Measurements from ENCODE around the gene CHCHD3. TPM values are rescaled to one million over a fixed set of nuclear protein-coding genes. Genes with fewer than 3 reads are reported as not detected.
"Not testable (repeated sequence)": the region's sequence is repeated elsewhere in the genome, so short reads cannot be mapped to it uniquely, and the experiment has no call there.

Gene CHCHD3
- total RNA-seq, 1 donor from 2014 or later = 91.3 TPM

DNA sequence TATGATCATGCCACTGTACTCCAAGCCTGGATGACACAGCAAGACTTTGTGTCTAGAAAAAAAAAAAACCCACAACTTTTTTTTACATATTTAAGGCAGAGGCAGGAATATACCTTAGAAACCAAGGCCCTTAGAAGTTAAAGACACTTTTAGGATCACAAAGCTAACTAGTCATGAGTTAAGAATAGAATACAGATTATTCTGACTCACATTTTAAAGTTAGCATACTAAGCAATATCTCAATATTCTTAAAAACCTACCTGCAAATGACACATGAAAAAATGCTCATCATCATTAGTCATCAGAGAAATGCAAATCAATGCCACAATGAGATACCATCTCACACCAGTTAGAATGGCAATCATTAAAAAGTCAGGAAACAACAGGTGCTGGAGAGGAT, 177.7 kb downstream of the CHCHD3 start:
- DNase-seq (ENCODE audit: low read depth, low spot score) = no peak

DNA sequence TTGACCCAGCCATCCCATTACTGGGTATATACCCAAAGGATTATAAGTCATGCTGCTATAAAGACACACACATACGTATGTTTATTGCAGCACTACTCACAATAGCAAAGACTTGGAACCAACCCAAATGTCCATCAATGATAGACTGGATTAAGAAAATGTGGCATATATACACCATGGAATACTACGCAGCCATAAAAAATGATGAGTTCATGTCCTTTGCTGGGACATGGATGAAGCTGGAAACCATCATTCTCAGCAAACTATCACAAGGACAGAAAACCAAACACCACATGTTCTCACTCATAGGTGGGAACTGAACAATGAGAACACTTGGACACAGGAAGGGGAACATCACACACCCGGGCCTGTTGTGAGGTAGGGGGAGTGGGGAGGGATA, 179.6 kb downstream of the CHCHD3 start:
- DNase-seq (ENCODE audit: low read depth, low spot score) = not testable (repeated sequence)

DNA sequence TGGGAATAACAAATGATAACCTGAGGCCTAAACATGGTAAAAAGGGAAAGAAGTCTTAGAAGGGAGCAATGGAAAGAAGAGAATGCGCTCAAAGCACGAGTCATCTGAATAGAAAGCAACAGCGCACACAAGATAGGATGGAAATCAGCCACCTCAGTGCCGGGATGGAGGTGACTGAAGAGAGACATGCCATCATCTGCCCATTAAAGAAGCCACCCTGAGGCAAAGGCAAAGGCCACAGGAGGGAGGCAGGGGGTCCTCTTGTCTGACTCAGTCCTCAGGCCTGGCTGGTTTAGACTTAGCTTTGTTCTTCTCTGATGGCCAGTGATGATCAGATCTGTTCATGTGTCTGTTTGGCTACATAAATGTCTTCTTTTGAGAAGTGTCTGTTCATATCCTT, 180.6 kb downstream of the CHCHD3 start:
- no peak for DNase-seq (ENCODE audit: low read depth, low spot score)

- no peak for DNase-seq (ENCODE audit: low read depth, low spot score)
Observed at GRCh38 chr7:132899833-132900232, 182.1 kb downstream of the CHCHD3 start.

GRCh38 chr7:132898641-132899175, 183.2 kb downstream of the CHCHD3 start:
- DNase-seq (ENCODE audit: low read depth, low spot score) = not testable (repeated sequence)

DNA sequence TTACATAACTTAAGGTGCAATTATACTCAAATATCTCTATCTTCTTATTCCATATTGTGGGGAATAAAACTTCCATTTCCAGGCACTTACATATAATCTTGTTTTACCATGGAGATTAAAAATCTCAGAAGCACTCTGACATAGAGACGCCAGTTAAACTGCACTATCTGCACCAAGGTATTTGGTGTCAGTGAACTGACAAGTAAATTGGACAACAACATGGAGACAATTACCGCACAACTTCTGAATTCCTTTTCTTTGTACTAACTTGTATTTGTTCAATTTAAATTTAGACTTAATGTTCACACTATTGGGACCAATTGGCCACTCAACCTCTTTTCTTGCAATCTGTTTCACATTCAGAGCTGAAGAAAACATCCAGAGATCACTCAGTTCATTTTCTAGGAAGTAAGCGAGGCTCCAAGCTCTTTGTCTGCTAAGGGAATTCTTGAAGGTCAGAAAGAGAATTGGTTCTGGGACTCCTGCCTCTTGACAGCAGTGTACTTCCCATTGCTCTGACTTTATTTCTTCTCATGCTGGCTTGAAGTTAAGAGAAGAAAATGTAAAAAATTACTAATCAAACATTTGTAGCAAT, 184.7 kb downstream of the CHCHD3 start:
- DNase-seq (ENCODE audit: low read depth, low spot score) = no peak

DNA sequence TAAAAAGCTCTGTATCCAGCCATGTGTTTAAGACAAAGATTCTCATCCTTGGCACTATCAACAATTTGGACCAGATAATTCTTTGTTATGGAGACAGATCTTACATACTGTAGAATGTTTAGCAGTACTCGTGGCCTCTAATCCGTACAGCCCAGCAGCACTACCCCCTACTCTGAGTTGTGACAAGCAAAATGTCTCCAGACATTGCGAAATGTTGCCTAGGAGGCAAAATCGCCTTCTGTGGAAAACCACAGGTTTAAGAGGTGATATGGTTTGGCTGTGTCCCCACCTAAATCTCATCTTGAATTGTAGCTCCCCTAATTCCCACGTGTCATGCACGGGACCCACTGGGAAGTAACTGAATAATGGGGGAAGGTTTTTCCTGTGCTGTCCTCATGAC, 186.7 kb downstream of the CHCHD3 start:
- DNase-seq (ENCODE audit: low read depth, low spot score) = no peak

DNA sequence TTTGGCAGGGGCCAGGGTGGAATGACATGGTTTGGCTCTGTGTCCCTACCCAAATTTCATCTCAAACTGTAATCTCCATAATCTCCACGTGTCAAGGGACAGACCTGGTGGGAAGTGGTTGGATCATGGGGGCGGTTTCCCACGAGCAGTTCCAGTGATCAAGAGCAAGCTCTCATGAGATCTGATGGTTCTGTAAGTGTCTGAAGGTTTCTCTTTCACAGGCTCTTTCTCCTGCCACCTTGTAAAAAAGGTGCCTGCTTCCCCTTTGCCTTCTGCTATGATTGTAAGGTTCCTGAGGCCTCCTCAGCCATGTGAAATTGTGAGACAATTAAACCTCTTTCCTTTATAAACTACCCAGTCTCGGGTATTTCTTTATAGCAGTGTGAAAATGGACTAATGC, 188.3 kb downstream of the CHCHD3 start:
- no peak for DNase-seq (ENCODE audit: low read depth, low spot score)

DNA sequence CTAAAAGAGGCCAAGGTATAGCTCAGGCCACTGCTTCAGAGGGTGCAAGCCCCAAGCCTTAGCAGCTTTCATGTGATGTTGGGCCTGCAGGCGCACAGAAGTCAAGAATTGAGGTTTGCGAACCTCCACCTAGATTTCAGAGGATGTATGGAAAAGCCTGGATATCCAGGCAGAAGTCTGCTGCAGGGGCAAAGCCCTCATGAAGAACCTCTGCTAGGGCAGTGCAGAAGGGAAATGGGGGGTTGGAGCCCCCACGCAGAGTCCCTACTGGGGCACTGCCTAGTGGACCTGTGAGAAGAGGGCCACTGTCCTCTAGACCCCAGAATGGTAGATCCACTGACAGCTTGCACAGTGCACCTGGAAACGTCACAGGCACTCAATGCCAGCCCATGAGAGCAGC, 189.1 kb downstream of the CHCHD3 start:
- DNase-seq (ENCODE audit: low read depth, low spot score) = not testable (repeated sequence)

DNA sequence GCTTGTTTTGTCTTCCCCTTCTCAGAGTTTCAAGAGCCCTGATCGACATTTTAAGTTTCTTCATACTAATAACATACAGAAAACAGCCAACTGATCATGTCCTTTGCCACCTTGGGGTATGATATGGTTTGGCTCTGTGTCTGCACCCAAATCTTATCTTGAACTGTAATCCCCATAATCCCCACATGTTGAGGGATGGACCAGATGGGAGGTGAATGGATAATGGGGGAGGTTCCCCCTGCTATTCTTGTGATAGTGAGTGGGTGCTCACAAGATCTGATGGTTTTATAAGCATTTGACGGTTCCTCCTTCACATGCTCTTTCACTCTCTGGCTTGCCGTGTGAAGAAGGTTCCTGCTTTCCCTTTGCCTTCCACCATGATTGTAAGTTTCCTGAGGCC, 190.3 kb downstream of the CHCHD3 start:
- DNase-seq (ENCODE audit: low read depth, low spot score) = no peak

GRCh38 chr7:132882714-132883428, 199.0 kb downstream of the CHCHD3 start:
- DNase-seq (ENCODE audit: low read depth, low spot score) = no peak

DNA sequence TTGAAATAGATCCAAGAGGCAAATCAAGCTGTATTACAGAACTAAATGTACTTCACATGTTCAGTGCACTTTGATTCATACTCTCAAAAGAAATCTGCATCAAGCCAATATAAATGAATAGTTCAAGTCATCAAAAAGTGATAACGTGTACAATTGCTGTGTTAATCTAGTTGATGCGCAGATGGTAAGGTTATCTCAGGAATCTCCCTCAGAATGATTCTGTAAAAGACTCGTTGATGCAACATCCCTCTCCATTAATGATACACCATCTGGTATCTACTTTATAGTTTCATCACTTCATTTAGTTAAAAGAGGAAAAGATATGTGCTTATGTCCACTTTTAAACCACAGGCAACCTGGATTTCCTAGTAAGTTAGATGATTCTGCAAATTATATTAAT, 200.6 kb downstream of the CHCHD3 start:
- DNase-seq (ENCODE audit: low read depth, low spot score) = no peak

DNA sequence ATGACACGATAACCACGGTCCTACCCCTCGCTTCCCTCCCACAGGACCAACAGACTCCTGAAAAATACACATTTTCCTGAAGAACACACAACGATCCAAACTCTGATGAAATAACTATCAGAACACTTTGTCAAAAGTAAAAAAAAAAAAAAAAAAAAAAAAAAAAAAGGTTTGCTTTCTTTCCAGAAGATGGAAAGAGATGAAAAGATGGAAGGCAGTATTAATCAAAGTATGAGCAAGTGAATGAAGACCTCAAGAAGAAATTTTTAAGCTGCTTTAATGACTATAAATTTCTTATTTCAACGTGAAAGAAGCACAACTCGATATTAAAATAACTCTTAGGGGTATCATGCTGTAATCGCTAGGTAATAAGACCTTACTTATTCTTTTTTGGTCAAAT, 202.3 kb downstream of the CHCHD3 start:
- no peak for DNase-seq (ENCODE audit: low read depth, low spot score)

DNA sequence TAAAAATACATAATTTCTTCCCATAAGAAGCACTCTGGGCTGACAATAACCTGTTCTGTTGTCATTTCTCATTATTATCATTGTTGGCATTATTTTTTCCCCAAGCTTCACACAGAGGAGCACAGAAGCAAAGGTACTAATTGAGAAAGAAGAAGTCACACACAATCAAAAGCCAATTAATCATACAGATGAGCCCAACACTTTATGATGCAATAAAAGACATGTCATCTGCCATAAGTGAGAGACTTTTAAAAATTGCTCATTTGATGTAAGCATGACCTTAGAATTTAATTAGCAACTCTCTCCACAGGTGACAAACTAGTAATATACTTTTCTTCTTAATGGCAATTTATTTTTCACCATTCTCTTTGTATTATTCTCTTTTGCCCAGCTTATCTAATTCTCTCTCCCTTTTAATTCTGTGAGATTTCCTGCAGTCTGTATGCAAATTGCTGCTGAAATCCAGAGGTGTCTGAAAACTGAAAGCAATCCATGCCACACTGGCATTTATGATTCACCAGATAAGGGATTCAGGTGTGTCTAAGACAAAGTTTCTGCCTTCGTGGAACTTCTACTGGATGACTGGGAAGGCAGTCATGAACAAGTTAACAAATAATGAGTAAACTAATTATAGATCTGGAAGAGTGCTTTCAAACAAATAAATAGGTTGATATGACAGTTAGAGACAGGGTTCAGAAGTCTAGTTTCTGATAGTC, 203.5 kb downstream of the CHCHD3 start:
- no peak for DNase-seq (ENCODE audit: low read depth, low spot score)

DNA sequence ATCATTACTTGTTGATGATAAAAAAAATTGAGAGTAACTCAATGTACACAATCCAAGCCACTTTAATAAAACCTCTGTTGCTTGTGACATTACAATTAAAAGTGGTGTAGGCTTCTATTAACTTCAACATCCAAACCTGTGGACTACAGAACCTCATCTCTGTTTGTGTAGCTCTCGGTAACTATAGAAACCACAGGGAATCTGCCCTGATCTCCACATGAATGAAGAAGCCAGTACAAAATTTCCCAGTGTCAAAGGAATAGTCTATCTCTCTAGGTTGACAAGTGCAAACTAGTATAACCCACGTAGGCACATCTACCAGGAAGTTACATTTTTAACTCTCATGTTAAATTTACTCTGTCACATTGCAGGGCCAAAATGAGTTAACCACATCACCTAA, 204.3 kb downstream of the CHCHD3 start:
- DNase-seq (ENCODE audit: low read depth, low spot score) = no peak

GRCh38 chr7:132876576-132876975, 205.3 kb downstream of the CHCHD3 start:
- no peak for DNase-seq (ENCODE audit: low read depth, low spot score)

- no peak for DNase-seq (ENCODE audit: low read depth, low spot score)
Observed at GRCh38 chr7:132872034-132872433, 209.9 kb downstream of the CHCHD3 start.

DNA sequence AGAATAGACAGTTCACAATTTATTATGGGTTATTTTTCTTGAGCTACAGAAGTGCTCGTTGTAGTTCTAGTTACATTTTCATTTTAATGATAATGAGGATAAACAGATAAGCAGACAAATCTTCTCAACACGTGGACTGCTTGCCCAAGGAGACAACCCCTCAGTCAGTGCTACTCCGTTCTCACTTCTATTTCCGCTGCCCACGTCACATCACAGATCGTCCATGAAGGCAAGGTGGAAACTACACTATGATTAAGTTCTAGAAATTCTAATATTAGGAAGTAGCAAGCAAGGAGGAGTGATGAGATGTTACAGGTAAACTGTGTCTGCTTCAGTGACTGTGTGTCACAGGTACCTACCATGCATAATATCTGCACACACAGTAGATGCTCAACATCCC, 210.5 kb downstream of the CHCHD3 start:
- no peak for DNase-seq (ENCODE audit: low read depth, low spot score)

GRCh38 chr7:132869166-132869861, 212.6 kb downstream of the CHCHD3 start:
- DNase-seq (ENCODE audit: low read depth, low spot score) = no peak

- DNase-seq (ENCODE audit: low read depth, low spot score) = no peak
Observed at GRCh38 chr7:132866551-132866950, 215.3 kb downstream of the CHCHD3 start.

DNA sequence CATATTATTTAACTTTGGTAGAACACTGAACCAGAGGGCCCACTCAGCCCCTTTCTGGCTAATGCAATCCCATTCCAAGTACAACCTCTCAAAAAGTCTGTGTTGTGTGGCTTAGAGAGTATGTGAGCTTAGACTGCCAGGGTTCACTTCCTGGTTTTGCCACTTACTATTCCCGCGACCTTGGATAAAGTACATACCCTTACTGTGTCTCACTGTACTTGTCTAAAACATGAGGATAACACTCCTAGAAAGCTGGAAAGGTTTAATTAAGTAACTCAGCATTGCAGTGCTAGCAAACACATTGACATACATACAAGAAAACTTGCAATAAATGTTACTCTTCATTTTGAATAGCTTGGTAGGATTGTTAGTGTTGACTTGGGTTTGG, 215.8 kb downstream of the CHCHD3 start:
- no peak for DNase-seq (ENCODE audit: low read depth, low spot score)

All from pulmonary artery endothelial cell (primary cell).